Activated CD4-positive, alpha-beta T cell treated with anti-CD3 and anti-CD28 coated beads for 24 hours (primary cell): Measurements from ENCODE around the gene MYG1.
A peak's percentile ranks its signal among the peaks of the same experiment; 100 is the strongest.
"Not testable (repeated sequence)": the region's sequence is repeated elsewhere in the genome, so short reads cannot be mapped to it uniquely, and the experiment has no call there.

Experiments used
- DNase-seq, 2 donors: peaks; one replicate each; pipeline ENCODE4 v3.0.0-alpha.2; 2020; ENCODE audit warnings: low read depth in 2 of 2

The MYG1 gene

DNA sequence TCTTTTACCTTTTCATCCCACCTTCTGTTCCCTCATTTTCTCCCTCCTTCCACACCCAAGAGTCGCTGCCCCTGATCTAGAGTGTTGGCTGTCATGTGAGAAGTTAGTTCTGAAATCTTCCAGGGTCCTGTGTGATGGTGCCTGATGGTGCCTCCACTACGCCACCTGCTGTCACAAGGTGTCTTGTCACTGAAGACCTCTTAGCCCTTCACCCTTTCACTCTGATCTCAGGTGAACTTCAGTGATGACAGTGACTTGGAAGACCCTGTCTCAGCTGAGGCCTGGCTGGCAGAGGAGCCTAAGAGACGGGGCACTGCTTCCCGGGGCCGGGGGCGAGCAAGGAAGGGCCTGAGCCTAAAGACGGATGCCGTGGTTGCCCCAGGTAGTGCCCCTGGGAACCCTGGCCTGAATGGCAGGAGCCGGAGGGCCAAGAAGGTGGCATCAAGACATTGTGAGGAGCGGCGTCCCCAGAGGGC lies 11.7 kb upstream of the MYG1 start:
- DNase-seq = peak in 1 of 2 donors; percentile 64

DNA sequence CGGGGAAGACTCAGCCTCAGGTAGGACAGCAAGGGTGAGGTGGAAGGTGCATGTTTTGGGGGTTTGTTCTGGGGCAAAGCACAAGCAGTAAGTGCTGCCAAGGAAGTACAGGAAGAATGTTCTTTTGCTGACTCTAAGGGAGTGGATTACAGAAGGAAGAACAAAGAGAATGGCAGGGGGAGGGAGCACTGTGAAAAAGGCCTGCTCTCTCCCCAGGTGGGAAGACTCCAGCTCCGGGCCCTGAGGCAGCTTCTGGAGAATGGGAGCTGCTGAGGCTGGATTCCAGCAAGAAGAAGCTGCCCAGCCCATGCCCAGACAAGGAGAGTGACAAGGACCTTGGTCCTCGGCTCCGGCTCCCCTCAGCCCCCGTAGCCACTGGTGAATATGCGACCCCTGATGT lies 11.2 kb upstream of the MYG1 start:
- no peak for DNase-seq

DNA sequence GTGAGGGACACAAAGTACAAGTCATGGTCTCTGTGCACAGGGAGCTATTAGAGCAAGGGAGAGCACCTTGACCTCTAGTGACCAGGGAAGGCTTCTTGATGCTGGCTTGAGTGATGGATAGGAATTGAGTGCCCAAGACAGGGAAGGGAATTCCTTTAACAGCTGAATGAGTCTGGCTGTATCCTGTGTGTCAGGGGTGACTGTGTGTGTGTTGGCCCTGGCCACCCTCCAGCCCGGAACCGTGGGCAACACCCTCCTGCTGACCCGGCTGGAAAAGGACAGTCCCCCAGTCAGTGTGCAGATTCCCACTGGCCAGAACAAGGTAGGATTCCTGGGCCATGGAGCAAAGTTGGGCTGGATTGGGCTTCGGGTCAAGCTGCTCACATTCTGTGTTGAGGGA lies 9.6 kb upstream of the MYG1 start:
- DNase-seq = no peak

GRCh38 chr12:53290661-53291060 lies 8.8 kb upstream of the MYG1 start:
- DNase-seq = no peak

DNA sequence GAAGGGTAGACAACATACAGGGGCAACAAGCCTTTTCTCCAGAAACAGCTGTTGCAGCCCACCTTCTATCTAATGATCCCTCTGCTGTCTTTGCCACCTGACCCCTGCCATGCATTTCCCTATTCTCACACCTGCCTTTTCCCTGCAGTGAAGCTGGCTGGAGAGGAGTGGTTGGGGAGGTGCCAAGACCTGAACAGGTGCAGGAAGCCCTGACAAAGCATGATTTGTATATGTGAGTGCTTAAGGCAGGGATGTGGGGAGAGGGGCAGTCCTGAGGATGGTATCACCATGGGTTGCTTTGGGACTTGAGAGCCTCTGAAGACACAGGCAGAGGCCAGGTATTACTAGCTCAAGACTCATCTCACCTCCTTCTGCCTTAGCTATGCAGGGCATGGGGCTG lies 7.1 kb upstream of the MYG1 start:
- DNase-seq = no peak

- peak; percentile 74 to 78 for DNase-seq
These were observed 4.2 kb upstream of the MYG1 start, which contains the start of gene PFDN5 for GRCh38 chr12:53295070-53295890. Gene PFDN5, plus strand, starts transcription at chr12:53295542. Its CDS starts 26 bp downstream, at chr12:53295568.

DNA sequence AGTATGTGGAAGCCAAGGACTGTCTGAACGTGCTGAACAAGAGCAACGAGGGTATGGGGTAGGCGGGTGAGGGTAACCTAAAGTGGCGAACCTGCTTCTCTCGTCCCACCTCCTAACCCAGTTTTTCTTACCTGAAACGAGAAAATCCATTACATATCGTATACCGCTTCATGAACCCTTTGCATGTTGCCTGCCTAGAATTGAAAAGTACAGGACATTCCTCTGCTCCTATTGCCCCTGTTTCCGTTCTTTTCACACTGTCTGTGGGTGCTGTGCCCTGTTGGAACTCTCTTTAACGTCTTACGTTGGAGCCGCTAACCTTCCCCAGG lies 3.6 kb upstream of the MYG1 start:
- no peak for DNase-seq

DNA sequence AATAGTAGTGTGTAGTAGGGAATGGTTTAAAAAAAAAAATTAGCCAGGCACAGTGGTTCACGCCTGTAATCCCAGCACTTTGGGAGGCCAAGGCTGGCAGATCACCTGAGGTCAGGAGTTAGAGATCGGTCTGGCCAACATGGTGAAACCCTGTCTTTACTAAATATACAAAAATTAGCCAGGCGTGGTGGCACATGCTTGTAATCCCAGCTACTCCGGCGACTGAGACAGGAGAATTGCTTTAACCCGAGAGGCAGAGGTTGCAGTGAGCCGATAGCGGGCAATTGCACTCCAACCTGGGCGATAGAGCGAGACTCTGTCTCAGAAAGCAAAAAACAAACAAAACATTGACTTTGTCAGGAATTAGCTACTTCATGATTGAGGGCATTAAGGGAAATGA lies 2.4 kb upstream of the MYG1 start:
- not testable (repeated sequence) for DNase-seq

DNA sequence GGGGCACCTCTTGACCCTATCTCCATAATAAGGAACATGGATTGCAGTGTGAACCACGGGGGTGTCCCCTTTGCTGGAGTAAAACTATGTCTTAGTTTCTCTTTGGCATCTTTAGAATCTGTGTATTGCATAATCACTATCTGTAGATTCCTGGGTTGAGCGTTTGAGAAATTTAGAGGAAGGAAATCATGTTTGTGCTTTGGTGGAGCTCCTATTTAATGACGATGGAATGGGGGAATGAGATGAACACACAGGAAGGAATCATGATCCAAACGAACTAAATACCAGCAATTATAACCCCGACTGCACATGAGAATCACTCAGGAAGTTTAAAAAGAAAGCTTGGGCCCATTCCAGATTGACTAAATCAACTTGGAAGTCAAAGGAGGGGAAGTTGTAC lies 1.3 kb upstream of the MYG1 start:
- no peak for DNase-seq

- DNase-seq = peak; percentile 18 to 29
These were observed 418 bp upstream of the MYG1 start for GRCh38 chr12:53299101-53299453.

- DNase-seq = no peak
These were observed 692 bp downstream of the MYG1 start for GRCh38 chr12:53300187-53300586.

GRCh38 chr12:53302903-53303302 lies 3.4 kb downstream of the MYG1 start:
- no peak for DNase-seq

GRCh38 chr12:53306826-53307225 lies 7.3 kb downstream of the MYG1 start:
- no peak for DNase-seq

GRCh38 chr12:53308276-53308675 lies 8.8 kb downstream of the MYG1 start:
- no peak for DNase-seq

DNA sequence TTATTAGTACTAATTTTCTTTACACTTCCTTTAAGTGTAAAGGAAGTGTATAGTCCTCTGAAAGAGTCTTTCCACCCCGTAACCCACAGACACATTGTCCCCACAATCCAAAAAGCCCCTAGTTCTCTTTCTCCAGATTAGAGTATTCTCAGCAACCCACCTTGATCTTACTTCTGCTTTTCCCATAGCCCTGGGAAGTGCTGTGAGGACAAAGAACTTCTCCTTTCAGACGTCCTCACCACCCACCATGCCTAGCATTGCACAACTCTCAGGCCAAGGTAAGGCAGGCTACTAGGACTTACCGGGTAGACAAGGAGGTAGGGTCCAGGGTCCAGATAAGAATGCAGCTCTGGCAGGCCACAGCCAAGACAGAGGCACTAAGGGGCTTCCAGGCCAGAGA lies 14.5 kb downstream of the MYG1 start:
- DNase-seq = no peak

GRCh38 chr12:53320352-53321195 lies 21.1 kb downstream of the MYG1 start:
- no peak for DNase-seq

GRCh38 chr12:53324113-53324778 lies 24.8 kb downstream of the MYG1 start:
- DNase-seq = peak in 1 of 2 donors; percentile 27

- peak; percentile 81 to 83 for DNase-seq
These were observed 25.4 kb downstream of the MYG1 start for GRCh38 chr12:53324779-53325510.

- DNase-seq = peak in 1 of 2 donors; percentile 13
These were observed 26.1 kb downstream of the MYG1 start for GRCh38 chr12:53325511-53326061.

GRCh38 chr12:53326460-53327185 lies 27.1 kb downstream of the MYG1 start:
- DNase-seq = no peak
